Heart left ventricle (tissue), 13 donors: Measurements from ENCODE around the gene VASH2.

ENCODE experiments used
- CTCF ChIP-seq, 12 donors: fragments of 200-600 bp; sonication (generic) in 4 of 12; IDR thresholded peaks; one replicate each; pipeline versions ENCODE4 v1.5.0 to v1.8.0; 2018 to 2022; ENCODE audit warnings: antibody characterized with exemption in 12 of 12, mild to moderate bottlenecking in 5 of 12
- POLR2A ChIP-seq, 2 donors: fragments of 450-650 bp; IDR thresholded peaks; one replicate each; pipeline ENCODE4 v1.6.1; 2017; ENCODE audit warnings: antibody characterized with exemption in 2 of 2, mild to moderate bottlenecking in 2 of 2, moderate library complexity in 2 of 2
- donor health status: ischemic (EF 13 %, LVEDD 7.1; RV severe dilation, severe dysfunction).
- donor health status: DM: no; HTN: yes; CAD: no.
- donor health status: DM: no; HTN: no; CAD: no.
- donor health status: ischemic (EF 25% LVEDD 6.9; RV normal size, moderate dysfunction).
- donor health status: ischemic (EF 25% LVEDD 5.7; RV mildly dilated, moderate dysfunction).
- donor health status: ischemic (EF 35%, LVEDD 5.7; RV mildly dilated, moderate dysfunction).
- donor health status: nonischemic (EF 11% LVEDD 7.7; RV severe dilation, severe dysfunction).
- donor health status: DM: yes; HTN: yes; CAD: no.
- donor health status: PGD.
- donor health status: ischemic (EF 29% LVEDD 5.4; RV normal size, mild dysfunction).
- donor health status: nonischemic (EF 23%, LVEDD 6.1; RV moderate dilation, normal function).

DNA sequence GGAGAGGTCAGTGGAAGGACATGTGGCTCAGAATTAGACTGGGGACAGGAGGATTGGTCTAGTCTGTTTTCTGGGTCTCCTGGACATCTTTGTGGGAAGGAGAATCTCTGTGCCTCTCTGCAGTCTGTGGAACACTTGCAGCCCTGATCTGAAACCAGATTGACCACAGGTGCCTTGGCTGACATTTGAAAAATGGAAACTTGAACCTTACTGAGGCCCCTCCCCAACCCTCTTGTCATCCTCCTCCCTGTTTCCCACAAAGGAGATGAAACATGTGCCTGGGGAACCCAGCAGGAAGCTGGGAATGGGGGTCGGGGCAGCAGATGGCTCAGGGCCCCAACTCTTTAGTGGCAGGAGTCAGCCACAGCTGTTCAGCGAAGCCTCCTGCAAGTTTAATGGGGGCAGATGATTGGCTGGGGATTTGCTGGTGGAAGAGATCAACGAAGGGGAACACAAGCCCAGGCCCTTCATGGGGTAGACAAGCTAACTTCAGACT is 18.1 kb downstream of the VASH2 start:
- TF ChIP-seq POLR2A (IDR thresholded peaks at IDR 0.05) (no peak), CTCF (IDR thresholded peaks at IDR 0.05) (no peak)
